Karpas-422 (cell line): ENCODE measurements around the gene SYNGR3. TPM values are rescaled to one million over a fixed set of nuclear protein-coding genes. Genes with fewer than 3 reads are reported as not detected.

Experiments
- DNase-seq: peaks from one replicate; pipeline ENCODE4 v3.0.0-alpha.2; 2015
- H2AFZ ChIP-seq: fragments of 200-600 bp; sonication (generic); 2 replicates; pipeline ENCODE4 v1.6.1; 2014; ENCODE audit warnings: antibody characterized with exemption, low read length, mixed read lengths
- H3K27ac ChIP-seq: fragments of 200-600 bp; sonication (generic); 2 replicates; pipeline ENCODE4 v1.5.1; 2014; ENCODE audit warnings: mild to moderate bottlenecking, low read length, moderate library complexity
- H3K27me3 ChIP-seq: fragments of 200-600 bp; sonication (generic); 2 replicates; pipeline ENCODE4 v1.6.1; 2014; ENCODE audit warnings: low read length, mixed read lengths
- H3K36me3 ChIP-seq: fragments of 200-600 bp; sonication (generic); 2 replicates; pipeline ENCODE4 v1.6.1; 2014; ENCODE audit warnings: low read length, mixed read lengths; ENCODE audit not compliant: insufficient read depth
- H3K4me1 ChIP-seq: fragments of 200-600 bp; sonication (generic); 2 replicates; pipeline ENCODE4 v1.6.1; 2014; ENCODE audit warnings: mild to moderate bottlenecking, low read length, mixed read lengths
- H3K4me2 ChIP-seq: fragments of 200-600 bp; sonication (generic); 2 replicates; pipeline ENCODE4 v1.6.1; 2014; ENCODE audit warnings: low read length, low read depth, mild to moderate bottlenecking; ENCODE audit not compliant: poor library complexity, severe bottlenecking
- H3K4me3 ChIP-seq: fragments of 200-600 bp; sonication (generic); 2 replicates; pipeline ENCODE4 v1.5.1; 2014; ENCODE audit warnings: mild to moderate bottlenecking, antibody characterized with exemption, low read length, mixed read lengths
- H3K79me2 ChIP-seq: fragments of 200-600 bp; sonication (generic); 2 replicates; pipeline ENCODE4 v1.6.1; 2014; ENCODE audit warnings: mild to moderate bottlenecking, low read length, mixed read lengths
- H3K9ac ChIP-seq: fragments of 200-600 bp; sonication (generic); 2 replicates; pipeline ENCODE4 v1.6.0; 2014; ENCODE audit warnings: low read length
- H3K9me2 ChIP-seq: fragments of 200-600 bp; sonication (generic), shearing (Covaris generic); replicated peaks from 2 replicates; pipeline ENCODE4 v1.6.0; 2014; ENCODE audit warnings: mild to moderate bottlenecking, low read length, moderate library complexity; ENCODE audit not compliant: insufficient read depth
- H3K9me3 ChIP-seq: fragments of 300-700, 200-600 bp; sonication (generic); 2 replicates; pipeline ENCODE4 v1.6.1; 2014; ENCODE audit warnings: low read length, mixed read lengths
- H4K20me1 ChIP-seq: fragments of 200-600 bp; sonication (generic); 2 replicates; pipeline ENCODE4 v1.6.1; 2014; ENCODE audit warnings: mild to moderate bottlenecking, antibody characterized with exemption, low read length, low read depth; ENCODE audit not compliant: insufficient read depth
- total RNA-seq: library from RNA; depleted of rRNA; stranded (reverse); fragments of >200 nt; shearing (Covaris generic); gene quantifications from 2 replicates; pipeline ENCODE4 v1.2.3, GENCODE V29; 2014; ENCODE audit warnings: low replicate concordance

The SYNGR3 gene
- total RNA-seq, 1 experiment from 2014 or later: 5.3 TPM

DNA sequence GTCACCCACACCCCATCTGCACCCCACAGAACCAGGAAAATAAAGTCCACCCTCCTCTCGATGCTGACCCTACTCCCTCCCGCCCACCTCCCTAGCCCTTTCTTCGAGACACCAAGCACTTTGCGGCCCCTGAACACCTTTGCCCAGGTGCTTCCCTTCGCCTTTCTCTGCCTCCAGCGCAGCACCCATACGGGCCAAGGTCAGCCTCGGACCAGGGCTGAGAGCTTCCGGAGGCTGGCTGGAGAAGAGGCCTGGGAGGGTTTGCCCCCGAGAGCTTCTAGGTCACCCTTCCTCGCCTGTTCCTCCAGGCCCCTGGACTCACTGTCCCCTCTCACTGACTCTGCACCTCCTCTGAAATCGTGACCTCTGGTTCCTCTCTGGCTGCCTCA, 34.3 kb downstream of the SYNGR3 start:
- peaks cover 7% of the 10 kb centered on the region for H3K4me1 ChIP-seq
- H3K36me3 ChIP-seq: no peaks in the 10 kb centered on the region
- H3K9me2 ChIP-seq: no peaks in the 10 kb centered on the region
- H3K4me3 ChIP-seq: no peak overlapping the region
- H3K27me3 ChIP-seq: no peaks in the 10 kb centered on the region
- H4K20me1 ChIP-seq: no peaks in the 10 kb centered on the region
- H3K27ac ChIP-seq: no peak overlapping the region
- H3K79me2 ChIP-seq: no peaks in the 10 kb centered on the region
- no peak for DNase-seq
- H3K9ac ChIP-seq: no peak overlapping the region
- H2AFZ ChIP-seq: no peak overlapping the region
- no peaks in the 10 kb centered on the region for H3K9me3 ChIP-seq
- H3K4me2 ChIP-seq: no peak overlapping the region

DNA sequence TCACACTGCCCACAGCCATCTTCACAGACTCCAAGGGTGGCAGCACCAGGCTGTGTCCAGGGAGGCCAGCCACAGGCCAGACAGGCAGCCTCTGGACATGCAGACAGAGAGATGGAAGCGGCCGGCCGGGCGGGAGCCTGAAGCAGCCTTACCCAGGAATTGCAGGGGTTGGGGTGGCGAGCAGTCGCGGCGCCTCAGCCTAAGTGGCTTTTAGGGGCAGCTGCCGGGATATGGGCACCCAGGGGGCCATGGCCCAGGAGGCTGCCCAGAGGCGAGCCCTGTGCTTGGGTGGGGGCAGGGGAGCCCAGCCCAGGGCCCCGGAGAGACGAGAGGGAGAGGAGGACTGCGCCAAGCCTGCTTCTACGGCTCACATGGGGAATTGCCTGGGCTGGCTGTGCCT, 35.5 kb downstream of the SYNGR3 start:
- Histone ChIP-seq H3K79me2 (no peaks in the 10 kb centered on the region), H3K9me3 (no peaks in the 10 kb centered on the region), H3K36me3 (no peaks in the 10 kb centered on the region), H3K27me3 (no peaks in the 10 kb centered on the region), H3K27ac (no peak overlapping the region), H2AFZ (no peak overlapping the region), H3K4me3 (no peak overlapping the region), H3K9me2 (no peaks in the 10 kb centered on the region), H3K4me2 (no peak overlapping the region), H3K9ac (no peak overlapping the region), H3K4me1 (peaks cover 7% of the 10 kb centered on the region), H4K20me1 (no peaks in the 10 kb centered on the region)
- no peak for DNase-seq

DNA sequence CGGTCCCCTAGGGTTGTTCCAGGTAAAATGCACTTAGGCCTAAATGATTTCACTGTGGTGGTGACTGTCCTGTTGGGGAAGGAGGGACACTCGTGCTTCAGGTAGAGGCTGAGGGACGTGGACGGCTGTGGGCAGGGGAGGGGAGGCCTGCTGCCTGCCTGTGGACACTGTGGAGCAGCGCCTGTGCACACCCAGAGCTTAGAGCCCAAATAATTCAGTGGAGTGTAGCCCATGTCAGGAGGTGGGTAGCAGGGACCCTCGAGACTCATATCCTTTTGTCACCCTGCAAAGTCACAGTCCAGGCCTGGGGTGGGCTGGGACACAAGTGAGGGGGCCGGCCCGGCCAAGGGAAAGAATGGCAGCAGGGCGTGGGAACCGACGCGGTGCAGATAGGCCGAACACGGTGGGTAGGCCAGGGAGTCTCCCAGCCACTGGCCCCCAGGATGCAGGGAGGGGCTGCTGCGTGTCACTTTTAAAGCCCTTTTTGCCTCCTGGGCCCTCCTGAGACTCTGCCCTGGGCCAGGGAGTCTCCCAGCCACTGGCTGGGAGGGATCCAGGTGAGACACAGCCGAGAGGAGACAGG, 36.2 kb downstream of the SYNGR3 start:
- Histone ChIP-seq H3K79me2 (no peaks in the 10 kb centered on the region), H4K20me1 (no peaks in the 10 kb centered on the region), H3K4me1 (peaks cover 7% of the 10 kb centered on the region), H3K9me3 (no peaks in the 10 kb centered on the region), H3K9ac (no peak overlapping the region), H3K27me3 (no peaks in the 10 kb centered on the region), H3K9me2 (no peaks in the 10 kb centered on the region), H3K27ac (no peak overlapping the region), H2AFZ (no peak overlapping the region), H3K36me3 (no peaks in the 10 kb centered on the region), H3K4me3 (no peak overlapping the region), H3K4me2 (no peak overlapping the region)
- DNase-seq: no peak

DNA sequence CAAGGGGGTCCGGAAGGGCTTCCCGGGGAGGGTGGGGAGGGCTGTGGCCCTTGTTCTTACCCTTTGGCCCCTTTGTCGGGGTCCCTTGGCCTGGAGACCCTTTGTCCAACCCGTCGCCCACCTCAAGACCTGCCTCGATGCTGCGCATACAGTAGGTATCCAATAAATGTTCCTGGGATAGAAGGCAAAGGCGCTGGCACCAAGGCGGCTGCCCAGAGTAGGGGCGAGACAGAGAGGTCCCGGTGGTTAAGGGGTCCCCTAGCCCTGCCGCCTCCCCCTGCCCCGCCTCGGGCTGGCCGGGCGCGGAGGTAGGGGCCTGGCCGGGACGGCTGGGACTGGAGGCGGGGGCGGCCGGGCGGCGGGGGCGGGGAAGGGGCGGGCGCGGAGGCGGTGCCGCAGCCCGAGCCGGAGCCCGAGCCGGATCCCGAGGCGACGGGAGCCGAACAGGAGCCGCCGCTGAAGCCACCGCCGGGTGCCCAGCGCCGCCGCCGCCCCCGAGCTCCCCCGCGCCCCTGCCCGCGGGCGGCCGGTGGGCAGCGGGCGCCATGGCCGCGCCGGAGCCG, 36.8 kb downstream of the SYNGR3 start, which contains the start of gene NHERF2:
Gene NHERF2, plus strand, starts transcription at position 442 of the 563 bp plus-strand sequence. Its CDS starts 104 bp downstream, at position 546.
- no peak within 1 kb of the TSS for H3K27ac ChIP-seq
- H3K79me2 ChIP-seq: no peaks in the 10 kb centered on the region
- no peaks in the 10 kb centered on the region for H4K20me1 ChIP-seq
- no peak within 1 kb of the TSS for H3K4me3 ChIP-seq
- no peak within 1 kb of the TSS for H3K9ac ChIP-seq
- no peaks in the 10 kb centered on the region for H3K27me3 ChIP-seq
- no peaks in the 10 kb centered on the region for H3K9me3 ChIP-seq
- H3K9me2 ChIP-seq: no peaks in the 10 kb centered on the region
- H3K4me2 ChIP-seq: no peak within 1 kb of the TSS
- H3K36me3 ChIP-seq: no peaks in the 10 kb centered on the region
- H2AFZ ChIP-seq: no peak within 1 kb of the TSS
- no peak for DNase-seq
- peaks cover 7% of the 10 kb centered on the region for H3K4me1 ChIP-seq

DNA sequence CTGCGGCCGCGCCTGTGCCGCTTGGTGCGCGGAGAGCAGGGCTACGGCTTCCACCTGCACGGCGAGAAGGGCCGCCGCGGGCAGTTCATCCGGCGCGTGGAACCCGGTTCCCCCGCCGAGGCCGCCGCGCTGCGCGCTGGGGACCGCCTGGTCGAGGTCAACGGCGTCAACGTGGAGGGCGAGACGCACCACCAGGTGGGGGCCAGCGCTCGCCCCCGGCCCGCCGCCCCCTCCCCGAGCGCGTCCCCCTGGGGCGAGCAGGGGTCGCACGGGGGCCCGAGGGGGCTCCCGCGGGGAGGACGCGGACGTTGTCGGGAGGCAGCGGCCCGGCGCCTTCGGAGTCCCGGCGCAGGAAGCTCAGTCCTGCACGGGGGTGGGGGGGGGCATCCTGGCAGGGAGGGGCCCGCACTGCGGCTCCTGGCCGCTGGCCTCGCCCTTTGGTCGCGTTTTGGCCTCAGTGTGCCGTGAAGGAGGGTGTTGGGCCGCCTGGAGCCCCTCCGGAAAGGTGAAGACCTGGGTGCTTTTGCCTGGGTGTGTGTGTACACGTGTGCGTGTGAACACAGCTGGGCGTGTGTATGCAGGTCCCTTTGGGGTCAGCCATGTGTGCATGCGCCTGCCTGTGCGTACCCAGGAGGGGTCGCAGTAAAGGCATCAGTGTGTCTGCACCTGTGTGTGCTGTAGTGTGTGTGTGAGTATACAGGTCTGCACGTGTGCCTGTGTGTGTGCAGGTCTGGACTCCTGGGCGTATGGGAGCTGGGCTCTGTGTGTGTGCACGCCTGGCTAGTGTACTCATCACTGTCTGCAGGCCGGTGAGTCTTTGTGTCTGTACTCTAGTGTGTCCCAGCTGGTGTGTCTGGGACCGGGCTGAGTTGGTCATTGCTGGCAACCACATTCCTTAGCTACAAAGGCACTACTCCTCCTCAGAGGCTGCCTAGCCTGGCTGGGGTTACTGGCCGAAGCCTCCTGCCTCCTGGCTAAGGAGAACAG, 37.5 kb downstream of the SYNGR3 start:
- H3K27ac ChIP-seq: no peak overlapping the region
- no peak overlapping the region for H3K4me2 ChIP-seq
- no peak overlapping the region for H3K9ac ChIP-seq
- H3K9me3 ChIP-seq: no peaks in the 10 kb centered on the region
- no peaks in the 10 kb centered on the region for H3K79me2 ChIP-seq
- no peaks in the 10 kb centered on the region for H3K27me3 ChIP-seq
- no peaks in the 10 kb centered on the region for H4K20me1 ChIP-seq
- H3K9me2 ChIP-seq: no peaks in the 10 kb centered on the region
- H3K36me3 ChIP-seq: no peaks in the 10 kb centered on the region
- H3K4me1 ChIP-seq: peaks cover 7% of the 10 kb centered on the region
- H3K4me3 ChIP-seq: no peak overlapping the region
- no peak overlapping the region for H2AFZ ChIP-seq
- no peak for DNase-seq

DNA sequence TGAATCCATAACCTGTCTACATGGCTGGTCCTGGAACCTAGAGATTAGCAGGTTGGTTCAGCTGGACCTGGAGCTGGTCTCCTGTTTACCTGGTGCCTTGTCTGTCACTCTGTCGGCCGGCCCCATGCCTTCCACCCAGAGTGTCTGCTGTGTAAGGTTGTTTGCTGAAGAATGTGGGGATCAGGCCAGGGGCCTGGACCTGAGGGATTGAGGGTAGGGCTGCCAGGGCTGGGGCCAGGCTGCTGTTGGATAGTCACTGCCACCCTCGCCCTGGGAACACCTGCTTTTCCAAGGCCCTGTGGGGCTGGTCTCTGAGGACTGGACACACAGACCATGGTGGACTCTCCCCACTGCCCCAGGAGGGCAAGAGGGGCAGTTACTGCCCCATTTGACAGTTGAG, 38.4 kb downstream of the SYNGR3 start:
- Histone ChIP-seq H3K27ac (no peak overlapping the region), H3K9me3 (no peaks in the 10 kb centered on the region), H3K4me2 (no peak overlapping the region), H3K27me3 (no peaks in the 10 kb centered on the region), H3K9ac (no peak overlapping the region), H4K20me1 (no peaks in the 10 kb centered on the region), H3K4me1 (peaks cover 4% of the 10 kb centered on the region; the same call in 1 of the 2 replicates), H3K79me2 (no peaks in the 10 kb centered on the region), H3K9me2 (no peaks in the 10 kb centered on the region), H3K4me3 (no peak overlapping the region), H2AFZ (no peak overlapping the region), H3K36me3 (no peaks in the 10 kb centered on the region)
- no peak for DNase-seq

DNA sequence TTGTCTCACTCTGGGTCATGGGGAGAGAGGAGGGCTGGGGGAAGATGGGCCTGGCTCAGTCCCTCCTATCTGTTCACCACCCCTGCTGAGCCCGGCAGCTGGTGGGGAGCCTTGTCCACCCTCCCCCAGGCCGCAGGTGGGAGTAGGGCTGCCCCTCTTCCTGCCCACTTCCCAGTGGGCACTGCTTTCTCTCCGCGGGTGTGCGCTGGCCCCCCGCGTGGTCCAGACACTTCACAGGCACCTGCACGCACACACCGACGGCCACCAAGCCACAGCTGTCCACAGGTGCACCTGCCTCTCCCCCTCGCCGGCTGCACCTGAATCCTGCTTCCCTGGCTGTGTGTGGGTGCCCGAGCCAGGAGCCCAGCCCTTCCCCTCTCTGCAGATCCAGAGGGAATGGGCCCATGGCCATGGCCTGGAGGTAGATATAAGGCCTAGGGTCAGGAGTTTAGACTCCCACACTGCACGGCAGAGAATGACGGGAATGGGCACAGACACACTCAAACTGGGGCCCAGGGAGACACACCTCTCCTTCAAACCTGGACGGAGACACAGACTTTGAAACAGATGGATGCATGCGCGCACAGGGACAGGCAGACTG, 39.0 kb downstream of the SYNGR3 start:
- H2AFZ ChIP-seq: no peak overlapping the region
- H3K27me3 ChIP-seq: no peaks in the 10 kb centered on the region
- no peaks in the 10 kb centered on the region for H3K4me1 ChIP-seq
- H3K4me2 ChIP-seq: no peak overlapping the region
- no peak overlapping the region for H3K27ac ChIP-seq
- H4K20me1 ChIP-seq: no peaks in the 10 kb centered on the region
- no peak overlapping the region for H3K4me3 ChIP-seq
- no peak overlapping the region for H3K9ac ChIP-seq
- no peaks in the 10 kb centered on the region for H3K9me2 ChIP-seq
- H3K9me3 ChIP-seq: no peaks in the 10 kb centered on the region
- no peak for DNase-seq
- no peaks in the 10 kb centered on the region for H3K36me3 ChIP-seq
- no peaks in the 10 kb centered on the region for H3K79me2 ChIP-seq

DNA sequence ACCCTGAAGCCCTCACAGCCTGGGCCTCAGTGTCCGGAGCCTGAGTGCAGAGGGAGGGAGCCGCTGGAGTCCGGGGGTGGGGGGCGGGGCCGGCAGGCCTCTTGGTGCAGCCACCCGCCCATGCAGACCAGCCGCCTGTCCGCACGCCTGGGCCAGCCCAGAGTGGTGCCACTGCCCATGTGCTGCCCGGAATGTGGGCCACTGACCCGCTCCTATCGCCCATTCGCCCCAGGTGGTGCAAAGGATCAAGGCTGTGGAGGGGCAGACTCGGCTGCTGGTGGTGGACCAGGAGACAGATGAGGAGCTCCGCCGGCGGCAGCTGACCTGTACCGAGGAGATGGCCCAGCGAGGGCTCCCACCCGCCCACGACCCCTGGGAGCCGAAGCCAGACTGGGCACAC, 39.6 kb downstream of the SYNGR3 start:
- H3K4me3 ChIP-seq: no peak overlapping the region
- DNase-seq: no peak
- no peak overlapping the region for H2AFZ ChIP-seq
- H3K4me2 ChIP-seq: no peak overlapping the region
- H3K36me3 ChIP-seq: no peaks in the 10 kb centered on the region
- no peaks in the 10 kb centered on the region for H3K9me2 ChIP-seq
- no peaks in the 10 kb centered on the region for H4K20me1 ChIP-seq
- no peaks in the 10 kb centered on the region for H3K27me3 ChIP-seq
- no peaks in the 10 kb centered on the region for H3K79me2 ChIP-seq
- no peak overlapping the region for H3K27ac ChIP-seq
- H3K9ac ChIP-seq: no peak overlapping the region
- H3K9me3 ChIP-seq: no peaks in the 10 kb centered on the region
- no peaks in the 10 kb centered on the region for H3K4me1 ChIP-seq
